ENCODE results near the gene CACNA1H. TPM values are rescaled to one million over a fixed set of nuclear protein-coding genes. Genes with fewer than 3 reads are reported as not detected.
A peak's percentile ranks its signal among the peaks of the same experiment; 100 is the strongest.

The CACNA1H gene
- total RNA-seq, 1 experiment from 2014 or later, result 31.1 TPM

GRCh38 chr16:1105888-1106620 lies 46.9 kb upstream of the CACNA1H start:
- POLR2A ChIA-PET, result no interaction called here

GRCh38 chr16:1106659-1107058 lies 46.2 kb upstream of the CACNA1H start:
- Histone ChIP-seq H3K4me1 (ENCODE audit: control insufficient read depth, insufficient read depth, low read length) (peaks cover 26% of the 10 kb centered on the region), H3K36me3 (ENCODE audit: control insufficient read depth, insufficient read depth, low read length) (no peaks in the 10 kb centered on the region), H3K9me3 (ENCODE audit: control insufficient read depth, insufficient read depth, low read depth, low read length) (no peaks in the 10 kb centered on the region), H3K4me3 (ENCODE audit: low read depth in 2 of 2, low read length in 2 of 2) (no peak overlapping the region), H3K27ac (ENCODE audit: low read length) (no peak overlapping the region), H3K27me3 (ENCODE audit: control insufficient read depth, insufficient read depth, low read length) (no peaks in the 10 kb centered on the region)
- no peak for DNase-seq (ENCODE audit: low read depth, low spot score)
- BruUV-seq (replicated peaks), result no TSS peak
- in situ Hi-C loops (cut with HindIII; ENCODE audit: low pct_unique_long_range_greater_than_20kb, low sequenced_read_pairs), result no loop called here
- ATAC-seq, result peak; percentile 31
- ChIA-PET CTCF (interaction anchor here (0.6 kb wide), 1 partner anchor 49 kb away, joined by 3 read pairs; no protein-coding TSS in a partner anchor), POLR2A (no interaction called here)
- intact Hi-C loops (cut with micrococcal nuclease; ENCODE audit: unreplicated experiment), result loop anchor here (2.0 kb wide), 1 partner anchor 88 kb away; no protein-coding TSS in a partner anchor
- TF ChIP-seq TCF7L2 (IDR thresholded peaks at IDR 0.05; ENCODE audit: low read depth, low read length) (no peak), POLR2AphosphoS5 (IDR thresholded peaks at IDR 0.05; ENCODE audit: low read depth, low read length) (no peak), SIN3A (IDR thresholded peaks at IDR 0.05; ENCODE audit: borderline replicate concordance, insufficient read depth, low read depth, low read length) (no peak), REST (IDR thresholded peaks at IDR 0.05; ENCODE audit: insufficient read depth in 1 of 2, low read depth in 2 of 2, low read length in 1 of 2) (no peak)

More at GRCh38 chr16:1105888-1106620, 46.9 kb upstream of the CACNA1H start:
- H3K4me1 ChIP-seq (ENCODE audit: control insufficient read depth, insufficient read depth, low read length), result peaks cover 33% of the 10 kb centered on the region
- intact Hi-C loops (cut with micrococcal nuclease; ENCODE audit: unreplicated experiment), result loop anchor here (2.0 kb wide), 1 partner anchor 89 kb away; no protein-coding TSS in a partner anchor
- CTCF ChIA-PET, result interaction anchor here (0.6 to 0.7 kb wide), 2 partner anchors 49 to 88 kb away, joined by 3 read pairs; no protein-coding TSS in a partner anchor
- no peaks in the 10 kb centered on the region for H3K9me3 ChIP-seq (ENCODE audit: control insufficient read depth, insufficient read depth, low read depth, low read length)
- peak overlapping the region; percentile 11 to 33; a peak in 1 of 4 replicates for H3K4me3 ChIP-seq (ENCODE audit: low read depth in 2 of 2, low read length in 2 of 2)
- H3K27me3 ChIP-seq (ENCODE audit: control insufficient read depth, insufficient read depth, low read length), result no peaks in the 10 kb centered on the region
- no peak for TF ChIP-seq TCF7L2 (IDR thresholded peaks at IDR 0.05; ENCODE audit: low read depth, low read length)
- peak; percentile 88 for TF ChIP-seq CTCF (IDR thresholded peaks at IDR 0.05)
- TF ChIP-seq SIN3A (IDR thresholded peaks at IDR 0.05; ENCODE audit: borderline replicate concordance, insufficient read depth, low read depth, low read length), result no peak
- no peak for TF ChIP-seq POLR2AphosphoS5 (IDR thresholded peaks at IDR 0.05; ENCODE audit: low read depth, low read length)
- peak in 1 of 2 experiments; percentile 70; a peak in 1 of 4 replicates for TF ChIP-seq REST (IDR thresholded peaks at IDR 0.05; ENCODE audit: insufficient read depth in 1 of 2, low read depth in 2 of 2, low read length in 1 of 2)
- no TSS peak for BruUV-seq (replicated peaks)
- no peaks in the 10 kb centered on the region for H3K36me3 ChIP-seq (ENCODE audit: control insufficient read depth, insufficient read depth, low read length)
- H3K27ac ChIP-seq (ENCODE audit: low read length), result peak overlapping the region; percentile 29; the same call in 1 of the 2 replicates
- ATAC-seq (peak; percentile 80), DNase-seq (ENCODE audit: low read depth, low spot score) (no peak)
- in situ Hi-C loops (cut with HindIII; ENCODE audit: low pct_unique_long_range_greater_than_20kb, low sequenced_read_pairs), result no loop called here
